Urinary bladder (tissue), 4 donors: ENCODE results near the gene PDZD2. TPM values are rescaled to one million over a fixed set of nuclear protein-coding genes. Genes with fewer than 3 reads are reported as not detected.
"Not testable (repeated sequence)": the region's sequence is repeated elsewhere in the genome, so short reads cannot be mapped to it uniquely, and the experiment has no call there.

Experiments
- DNase-seq: peaks from one replicate; pipeline ENCODE4 v3.0.0-alpha.2; 2015; ENCODE audit errors: extremely low spot score
- H3K27ac ChIP-seq: one replicate; pipeline ENCODE4 v1.5.1; 2013; ENCODE audit warnings: low read depth, mild to moderate bottlenecking, moderate library complexity
- H3K36me3 ChIP-seq: one replicate; pipeline ENCODE4 v1.6.1; 2013; ENCODE audit warnings: mild to moderate bottlenecking, moderate library complexity; ENCODE audit not compliant: insufficient read depth
- H3K4me1 ChIP-seq: one replicate; pipeline ENCODE4 v1.6.1; 2013; ENCODE audit warnings: mild to moderate bottlenecking, moderate library complexity; ENCODE audit not compliant: insufficient read depth
- H3K4me3 ChIP-seq: one replicate; pipeline ENCODE4 v1.5.1; 2013; ENCODE audit warnings: low read depth, low read length
- WGBS: extraction: QIAGEN DNeasy Blood & Tissue Kit; methylation state at CpG from one replicate; pipeline ENCODE4 v1.1.7; 2013; 5-methylcytosine and 5-hydroxymethylcytosine counted together
- polyA plus RNA-seq: library from polyadenylated mRNA; stranded (reverse); fragments of 200-250 nt; gene quantifications from one replicate; pipeline ENCODE4 v1.2.3, GENCODE V29; 2013
- total RNA-seq: library from RNA; depleted of rRNA; stranded (reverse); fragments of >200 nt; gene quantifications from one replicate; pipeline ENCODE4 v1.2.3, GENCODE V29; 2014
- donor health status: healthy with polysubstance abuse.
- donor health status: healthy.

Gene PDZD2
- total and polyA plus RNA-seq, 2 donors = 4.5 to 8.1 TPM

- no peak for DNase-seq
- WGBS = 65% methylated on average over 3 of the region's 3 CpGs
Observed at GRCh38 chr5:32002755-32003154, 363.8 kb downstream of the PDZD2 start.

GRCh38 chr5:32003981-32004380, 365.1 kb downstream of the PDZD2 start:
- no peak for DNase-seq
- Histone ChIP-seq H3K4me3 (no peak overlapping the region), H3K27ac (no peak overlapping the region), H3K4me1 (no peaks in the 10 kb centered on the region), H3K36me3 (no peaks in the 10 kb centered on the region)
- 84% methylated on average over 4 of the region's 4 CpGs for WGBS

More at GRCh38 chr5:32002755-32003154, 363.8 kb downstream of the PDZD2 start:
- Histone ChIP-seq H3K27ac (no peak overlapping the region), H3K4me1 (no peaks in the 10 kb centered on the region), H3K4me3 (no peak overlapping the region), H3K36me3 (no peaks in the 10 kb centered on the region)

GRCh38 chr5:32004404-32004803, 365.5 kb downstream of the PDZD2 start:
- H3K36me3 ChIP-seq = no peaks in the 10 kb centered on the region
- no peak overlapping the region for H3K27ac ChIP-seq
- no peaks in the 10 kb centered on the region for H3K4me1 ChIP-seq
- 90% methylated on average over 3 of the region's 3 CpGs for WGBS
- no peak overlapping the region for H3K4me3 ChIP-seq
- no peak for DNase-seq

GRCh38 chr5:32008746-32009145, 369.8 kb downstream of the PDZD2 start:
- H3K36me3 ChIP-seq = no peaks in the 10 kb centered on the region
- H3K27ac ChIP-seq = no peak overlapping the region
- DNase-seq = no peak
- H3K4me3 ChIP-seq = no peak overlapping the region
- WGBS = 92% methylated on average over 9 of the region's 9 CpGs
- H3K4me1 ChIP-seq = no peaks in the 10 kb centered on the region

- 53% methylated on average over 7 of the region's 7 CpGs for WGBS
- Histone ChIP-seq H3K36me3 (no peaks in the 10 kb centered on the region), H3K4me3 (no peak overlapping the region), H3K4me1 (no peaks in the 10 kb centered on the region), H3K27ac (no peak overlapping the region)
- no peak for DNase-seq
Observed at GRCh38 chr5:32013658-32014057, 374.7 kb downstream of the PDZD2 start.

- WGBS = 71% methylated on average over 10 of the region's 10 CpGs
- no peak overlapping the region for H3K4me3 ChIP-seq
- DNase-seq = no peak
- no peaks in the 10 kb centered on the region for H3K4me1 ChIP-seq
- H3K27ac ChIP-seq = no peak overlapping the region
- H3K36me3 ChIP-seq = no peaks in the 10 kb centered on the region
Observed at GRCh38 chr5:32014096-32014745, 375.3 kb downstream of the PDZD2 start.

GRCh38 chr5:32015262-32015661, 376.3 kb downstream of the PDZD2 start:
- 96% methylated on average over 9 of the region's 9 CpGs for WGBS
- not testable (repeated sequence) for DNase-seq, H3K27ac ChIP-seq, H3K36me3 ChIP-seq, H3K4me3 ChIP-seq, H3K4me1 ChIP-seq

GRCh38 chr5:32017692-32018367, 378.9 kb downstream of the PDZD2 start:
- WGBS = 58% methylated on average over 8 of the region's 8 CpGs
- no peak overlapping the region for H3K4me3 ChIP-seq
- DNase-seq = no peak

GRCh38 chr5:32018476-32019436, 379.8 kb downstream of the PDZD2 start:
- Histone ChIP-seq H3K36me3 (no peaks in the 10 kb centered on the region), H3K4me3 (no peak overlapping the region), H3K27ac (no peak overlapping the region), H3K4me1 (no peaks in the 10 kb centered on the region)
- 73% methylated on average over 14 of the region's 14 CpGs for WGBS
- DNase-seq = no peak

More at GRCh38 chr5:32017692-32018367, 378.9 kb downstream of the PDZD2 start:
- no peaks in the 10 kb centered on the region for H3K4me1 ChIP-seq
- no peak overlapping the region for H3K27ac ChIP-seq
- no peaks in the 10 kb centered on the region for H3K36me3 ChIP-seq

- no peak overlapping the region for H3K27ac ChIP-seq
- WGBS = 84% methylated on average over 4 of the region's 4 CpGs
- DNase-seq = no peak
- no peaks in the 10 kb centered on the region for H3K36me3 ChIP-seq
- no peak overlapping the region for H3K4me3 ChIP-seq
- H3K4me1 ChIP-seq = no peaks in the 10 kb centered on the region
Observed at GRCh38 chr5:32020271-32020670, 381.3 kb downstream of the PDZD2 start.

- Histone ChIP-seq H3K27ac (no peak overlapping the region), H3K4me3 (no peak overlapping the region)
Observed at GRCh38 chr5:32020946-32021345, 382.0 kb downstream of the PDZD2 start.

GRCh38 chr5:32021771-32022170, 382.8 kb downstream of the PDZD2 start:
- no peak overlapping the region for H3K27ac ChIP-seq
- WGBS = 74% methylated on average over 3 of the region's 3 CpGs
- H3K36me3 ChIP-seq = no peaks in the 10 kb centered on the region
- H3K4me1 ChIP-seq = no peaks in the 10 kb centered on the region
- H3K4me3 ChIP-seq = no peak overlapping the region
- no peak for DNase-seq

More at GRCh38 chr5:32020946-32021345, 382.0 kb downstream of the PDZD2 start:
- WGBS = 86% methylated on average over 7 of the region's 7 CpGs
- DNase-seq = no peak
- H3K4me1 ChIP-seq = no peaks in the 10 kb centered on the region
- H3K36me3 ChIP-seq = no peaks in the 10 kb centered on the region

- H3K4me3 ChIP-seq = no peak overlapping the region
- no peaks in the 10 kb centered on the region for H3K36me3 ChIP-seq
- H3K4me1 ChIP-seq = no peaks in the 10 kb centered on the region
- DNase-seq = no peak
- 96% methylated on average over 2 of the region's 2 CpGs for WGBS
- H3K27ac ChIP-seq = no peak overlapping the region
Observed at GRCh38 chr5:32022638-32023037, 383.7 kb downstream of the PDZD2 start.
